GM23338 (cell line): ENCODE data around the gene SIGLEC12. TPM values are rescaled to one million over a fixed set of nuclear protein-coding genes. Genes with fewer than 3 reads are reported as not detected.

ENCODE experiments used
- ATAC-seq: fragments of 200-7000 bp; cut with Tn5 transposase; 3 replicates; pipeline ENCODE4 v1.9.1; 2020
- DNase-seq: peaks from one replicate; pipeline ENCODE4 v3.0.0-alpha.2; 2015; ENCODE audit warnings: low spot score
- H2AFZ ChIP-seq: fragments of 200-600 bp; sonication (generic); 2 replicates; pipeline ENCODE4 v1.8.0; 2016; ENCODE audit warnings: antibody characterized with exemption, mild to moderate bottlenecking, moderate library complexity
- H3F3A ChIP-seq: fragments of 200-600 bp; sonication (generic); replicated peaks from 2 replicates; pipeline ENCODE4 v1.8.0; 2017; ENCODE audit warnings: antibody characterized with exemption, mixed run types, low read depth
- H3K27ac ChIP-seq: fragments of 200-600 bp; sonication (generic); 2 replicates; pipeline ENCODE4 v1.6.1; 2016; ENCODE audit warnings: low read depth
- H3K27me3 ChIP-seq: fragments of 200-600 bp; sonication (generic); 2 replicates; pipeline ENCODE4 v1.8.0; 2016; ENCODE audit warnings: mild to moderate bottlenecking, mixed run types, moderate library complexity; ENCODE audit not compliant: insufficient read depth
- H3K36me3 ChIP-seq: fragments of 200-600 bp; sonication (generic); 2 replicates; pipeline ENCODE4 v1.8.0; 2016; ENCODE audit warnings: mild to moderate bottlenecking; ENCODE audit not compliant: insufficient read depth
- H3K4me1 ChIP-seq: fragments of 200-600 bp; sonication (generic); 2 replicates; pipeline ENCODE4 v1.8.0; 2016; ENCODE audit warnings: mild to moderate bottlenecking, moderate library complexity; ENCODE audit not compliant: insufficient read depth
- H3K4me2 ChIP-seq: fragments of 200-600 bp; sonication (generic); 2 replicates; pipeline ENCODE4 v1.7.1; 2017; ENCODE audit warnings: mixed run types
- H3K4me3 ChIP-seq: fragments of 200-600 bp; sonication (generic); 2 replicates; pipeline ENCODE4 v1.6.1; 2016; ENCODE audit warnings: mixed run types
- H3K79me2 ChIP-seq: fragments of 200-600 bp; sonication (generic); replicated peaks from 2 replicates; pipeline ENCODE4 v1.8.0; 2017; ENCODE audit warnings: mild to moderate bottlenecking; ENCODE audit not compliant: insufficient read depth
- H3K9me2 ChIP-seq: fragments of 200-600 bp; sonication (generic); 2 replicates; pipeline ENCODE4 v1.8.0; 2017; ENCODE audit not compliant: insufficient read depth
- H4K20me1 ChIP-seq: fragments of 200-600 bp; sonication (generic); replicated peaks from 2 replicates; pipeline ENCODE4 v1.8.0; 2017; ENCODE audit warnings: mild to moderate bottlenecking; ENCODE audit not compliant: insufficient read depth
- H3K27ac Mint-ChIP-seq: 2 replicates; pipeline ENCODE4 v1.8.0; 2020; ENCODE audit warnings: inconsistent platforms, mild to moderate bottlenecking, moderate library complexity, mixed read lengths
- H3K27me3 Mint-ChIP-seq: 3 replicates; pipeline ENCODE4 v1.8.0; 2022; ENCODE audit warnings: low read depth, mild to moderate bottlenecking, moderate library complexity, mixed read lengths, inconsistent platforms; ENCODE audit not compliant: insufficient read depth, poor library complexity
- H3K36me3 Mint-ChIP-seq: 3 replicates; pipeline ENCODE4 v1.8.0; 2021; ENCODE audit warnings: low read depth, mild to moderate bottlenecking, inconsistent platforms, moderate library complexity, mixed read lengths
- H3K4me1 Mint-ChIP-seq: 3 replicates; pipeline ENCODE4 v1.8.0; 2020; ENCODE audit warnings: mild to moderate bottlenecking, inconsistent platforms, mixed read lengths
- H3K4me3 Mint-ChIP-seq: 3 replicates; pipeline ENCODE4 v1.8.0; 2021; ENCODE audit warnings: moderate library complexity, mild to moderate bottlenecking, inconsistent platforms, mixed read lengths
- H3K9me3 Mint-ChIP-seq: 3 replicates; pipeline ENCODE4 v1.8.0; 2020; ENCODE audit warnings: moderate library complexity, mild to moderate bottlenecking, inconsistent platforms, mixed read lengths
- CREB1 ChIP-seq: fragments of 250-450 bp; sonication (Bioruptor Pico); IDR thresholded peaks from 2 replicates; pipeline ENCODE4 v1.5.0; 2020; ENCODE audit warnings: low read depth, mild to moderate bottlenecking, moderate library complexity
- CTCF ChIP-seq, 2 experiments: fragments of 200-600 bp in 1 of 2; sonication (generic) in 1 of 2; conservative IDR thresholded peaks; 2 replicates each; pipeline versions ENCODE4 v1.5.1 to v1.6.1; 2016 to 2017; ENCODE audit warnings: antibody characterized with exemption in 2 of 2, low read depth in 2 of 2, mild to moderate bottlenecking in 2 of 2, moderate library complexity in 1 of 2
- ETS1 ChIP-seq: IDR thresholded peaks from 2 replicates; pipeline ENCODE4 v1.6.1; 2016; ENCODE audit warnings: antibody characterized with exemption
- EZH2 ChIP-seq: fragments of 200-600 bp; sonication (generic); IDR thresholded peaks from one replicate; pipeline ENCODE4 v1.8.0; 2017; ENCODE audit warnings: antibody characterized with exemption, mild to moderate bottlenecking, low read depth; ENCODE audit not compliant: unreplicated experiment
- EZH2phosphoT487 ChIP-seq: fragments of 200-600 bp; sonication (generic); IDR thresholded peaks from one replicate; pipeline ENCODE4 v1.8.1; 2018; ENCODE audit warnings: antibody characterized with exemption; ENCODE audit not compliant: unreplicated experiment
- JUNB ChIP-seq: IDR thresholded peaks from one replicate; pipeline ENCODE4 v1.6.1; 2016; ENCODE audit warnings: antibody characterized with exemption; ENCODE audit not compliant: unreplicated experiment
- NANOG ChIP-seq: IDR thresholded peaks from 2 replicates; pipeline ENCODE4 v1.6.1; 2016; ENCODE audit warnings: antibody characterized with exemption, borderline replicate concordance
- POLR2AphosphoS5 ChIP-seq: IDR thresholded peaks from 2 replicates; pipeline ENCODE4 v1.6.1; 2016; ENCODE audit warnings: antibody characterized with exemption, low read depth
- REST ChIP-seq: IDR thresholded peaks from one replicate; pipeline ENCODE4 v1.6.1; 2018; ENCODE audit warnings: antibody characterized with exemption; ENCODE audit not compliant: unreplicated experiment
- STAT1 ChIP-seq: IDR thresholded peaks from one replicate; pipeline ENCODE4 v1.6.1; 2016; ENCODE audit warnings: antibody characterized with exemption; ENCODE audit not compliant: unreplicated experiment
- ZNF114 ChIP-seq: fragments of 250-450 bp; sonication (Bioruptor Pico); IDR thresholded peaks from 2 replicates; pipeline ENCODE4 v1.5.0; 2020; ENCODE audit warnings: mild to moderate bottlenecking, moderate library complexity
- ZNF331 ChIP-seq: fragments of 250-450 bp; sonication (Bioruptor Pico); IDR thresholded peaks from 2 replicates; pipeline ENCODE4 v1.5.0; 2020; ENCODE audit warnings: low read depth, mild to moderate bottlenecking, moderate library complexity
- polyA plus RNA-seq: library from polyadenylated mRNA; unstranded; fragments of >200 nt; fragmentation: Nextera tagmentation; extraction: Ambion mirVana; gene quantifications from 2 replicates; pipeline ENCODE4 v1.2.1, GENCODE V29; 2016
- total RNA-seq: library from RNA; depleted of rRNA; stranded (reverse); fragments of >200 nt; shearing (Covaris generic); gene quantifications from 2 replicates; pipeline ENCODE4 v1.2.3, GENCODE V29; 2014

Gene SIGLEC12
- total and polyA plus RNA-seq, 2 experiments from 2014 or later, result not detected

DNA sequence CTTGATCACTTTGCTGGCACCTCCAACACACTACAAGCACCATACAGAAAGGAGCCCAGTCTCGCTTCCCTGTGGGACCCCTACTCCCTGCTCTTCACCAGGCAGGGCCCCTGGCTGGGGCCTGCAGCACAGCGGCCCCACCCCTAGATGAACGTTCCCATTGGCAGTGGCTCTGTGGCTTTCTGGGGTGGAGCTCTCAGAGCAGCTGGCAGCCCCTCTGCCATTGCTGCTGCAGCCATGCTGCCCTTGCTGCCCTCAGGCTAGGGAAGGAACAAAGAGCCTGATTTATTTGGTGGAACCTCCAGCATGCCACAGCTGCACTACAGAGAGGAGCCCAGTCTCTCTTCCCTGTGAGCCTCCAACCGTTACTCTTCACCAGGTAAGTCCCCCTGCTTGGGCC is 24.1 kb upstream of the SIGLEC12 start (continued):
- no peak for TF ChIP-seq ETS1
- TF ChIP-seq STAT1, result no peak
- no peak for TF ChIP-seq NANOG
- no peak for TF ChIP-seq REST
- no peak for TF ChIP-seq POLR2AphosphoS5
- no peak for TF ChIP-seq EZH2
- TF ChIP-seq CREB1, result no peak

DNA sequence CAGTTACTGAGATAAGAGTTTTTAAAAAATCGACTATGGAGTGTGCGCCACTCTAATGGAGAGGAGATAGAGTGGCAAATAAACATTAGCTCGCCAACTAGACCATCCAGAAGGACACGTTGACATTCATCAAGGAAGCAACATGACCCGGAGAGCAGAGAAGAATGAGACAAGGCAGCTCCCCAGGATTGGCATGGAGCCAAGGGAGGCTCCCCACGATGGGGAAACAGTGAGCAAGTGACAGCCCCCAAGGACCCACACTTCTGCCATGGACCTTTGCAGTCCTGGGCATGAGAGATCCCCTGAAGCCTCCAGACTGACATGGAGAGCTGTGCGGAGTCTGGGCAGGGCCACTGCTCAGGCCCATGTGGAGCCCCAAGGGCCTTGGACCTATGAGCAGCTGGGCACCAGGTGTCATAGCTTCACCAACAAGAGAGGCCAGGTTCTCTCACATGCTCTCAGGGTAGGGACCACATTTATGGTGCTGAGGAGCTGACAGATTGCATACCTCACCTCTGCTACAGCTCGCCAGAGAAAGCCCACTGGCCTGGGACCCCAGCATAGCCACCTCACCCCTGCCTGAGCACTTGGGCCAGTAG is 23.2 kb upstream of the SIGLEC12 start:
- Mint-ChIP-seq H3K4me3 (no peak overlapping the region), H3K4me1 (no peaks in the 10 kb centered on the region), H3K27me3 (no peaks in the 10 kb centered on the region), H3K36me3 (peaks cover 19% of the 10 kb centered on the region; the same call in 2 of the 3 replicates), H3K9me3 (peaks cover 92% of the 10 kb centered on the region), H3K27ac (no peak overlapping the region)
- no peak for TF ChIP-seq REST
- TF ChIP-seq EZH2phosphoT487, result no peak
- no peak for TF ChIP-seq EZH2
- no peak for TF ChIP-seq ETS1
- no peak for TF ChIP-seq CTCF (conservative IDR thresholded peaks at IDR 0.05; ENCODE audit: low read depth in 2 of 2)
- TF ChIP-seq STAT1, result no peak
- TF ChIP-seq POLR2AphosphoS5, result no peak
- no peak for TF ChIP-seq ZNF331 (CRISPR knock-in tag)
- TF ChIP-seq ZNF114 (CRISPR knock-in tag), result no peak
- TF ChIP-seq CREB1, result no peak
- no peak for TF ChIP-seq NANOG
- no peak for TF ChIP-seq JUNB
- no peak for DNase-seq
- no peak for ATAC-seq
- Histone ChIP-seq H3K4me3 (no peak overlapping the region), H3K9me2 (0 out of 2 replicates have a peak, but pooled peaks cover 3% of the 10 kb centered on the region), H3K79me2 (no peaks in the 10 kb centered on the region), H2AFZ (no peak overlapping the region), H3F3A (no peaks in the 10 kb centered on the region), H3K4me2 (no peak overlapping the region), H3K4me1 (no peaks in the 10 kb centered on the region), H3K27me3 (no peaks in the 10 kb centered on the region), H3K27ac (no peak overlapping the region), H4K20me1 (no peaks in the 10 kb centered on the region), H3K36me3 (no peaks in the 10 kb centered on the region)
